ENCODE data around the gene OLFM1. TPM values are rescaled to one million over a fixed set of nuclear protein-coding genes. Genes with fewer than 3 reads are reported as not detected.

OLFM1 gene
- total and polyA plus RNA-seq, 9 of the 15 experiments (the other 6 are each of a cell fraction or from before 2014, with no cell fraction given), result not detected

DNA sequence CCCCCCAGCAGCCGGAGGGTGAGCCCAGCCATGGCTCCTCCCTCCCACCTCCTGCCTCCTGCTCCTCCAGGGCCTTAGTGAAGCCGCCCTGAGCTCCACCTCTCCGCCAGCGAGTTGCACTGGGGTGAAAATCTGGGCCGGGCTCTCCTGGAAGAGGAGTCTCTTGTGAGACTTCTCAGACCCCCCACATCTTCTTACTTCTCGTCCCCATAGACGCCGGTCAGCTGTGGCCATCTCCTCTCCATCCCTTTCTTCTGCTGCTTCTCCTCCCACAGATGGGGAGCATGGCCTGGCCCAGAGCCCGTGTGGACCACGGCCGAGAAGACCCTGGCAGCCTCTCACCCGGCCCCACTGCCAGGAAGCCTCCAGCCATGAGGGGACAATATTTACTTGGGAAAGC is 17.3 kb downstream of the OLFM1 start:
- POLR2A ChIA-PET, result no interaction called here
- Histone ChIP-seq H3K4me2 (ENCODE audit: insufficient read depth, low read length) (no peak overlapping the region), H3K9me3 (replicated peaks; ENCODE audit: control insufficient read depth, insufficient read depth, low read depth, low read length) (no peaks in the 10 kb centered on the region), H3K27ac (ENCODE audit: extremely low read depth, low read depth, low read length) (no peak overlapping the region), H3K27me3 (ENCODE audit: control insufficient read depth in 2 of 2, insufficient read depth in 2 of 2, low read length in 2 of 2) (peaks cover 15 to 90% of the 10 kb centered on the region in 2 experiments), H3K9me1 (ENCODE audit: control insufficient read depth, insufficient read depth, low read length) (no peaks in the 10 kb centered on the region), H3K9ac (ENCODE audit: insufficient read depth in 1 of 2, low read depth in 2 of 2, low read length in 2 of 2) (no peak overlapping the region), H3K4me3 (no peak overlapping the region), H3K36me3 (ENCODE audit: control insufficient read depth, insufficient read depth, low read length) (no peaks in the 10 kb centered on the region), H2AFZ (ENCODE audit: low read depth, low read length) (no peak overlapping the region), H3K79me2 (ENCODE audit: control insufficient read depth, insufficient read depth, low read length) (no peaks in the 10 kb centered on the region), H4K20me1 (replicated peaks; ENCODE audit: control insufficient read depth, insufficient read depth, low read length) (no peaks in the 10 kb centered on the region; the same call in 1 of the 2 replicates), H3K4me1 (replicated peaks in 1 of 2; ENCODE audit: control insufficient read depth in 2 of 2, insufficient read depth in 2 of 2, low read length in 2 of 2) (no peaks in the 10 kb centered on the region)
- no peak for FAIRE-seq
- TF ChIP-seq ZNF586 (CRISPR knock-in tag; conservative IDR thresholded peaks at IDR 0.05) (no peak), ZNF239 (CRISPR knock-in tag; IDR thresholded peaks at IDR 0.05) (no peak)
- CTCF ChIA-PET (ENCODE audit: low intra/inter-chr PET ratio), result no interaction called here
- ATAC-seq, result no peak
- WGBS (ENCODE audit: insufficient coverage, low coverage, missing lambda C conversion rate), result 0% methylated on average over 11 of the region's 12 CpGs
- intact Hi-C loops (cut with micrococcal nuclease), result no loop called here
- no peak for DNase-seq (ENCODE audit: extremely low read depth in 1 of 4, low spot score in 3 of 4)
- no TSS peak for BruUV-seq (replicated peaks)
- in situ Hi-C loops (cut with MboI), result no loop called here

DNA sequence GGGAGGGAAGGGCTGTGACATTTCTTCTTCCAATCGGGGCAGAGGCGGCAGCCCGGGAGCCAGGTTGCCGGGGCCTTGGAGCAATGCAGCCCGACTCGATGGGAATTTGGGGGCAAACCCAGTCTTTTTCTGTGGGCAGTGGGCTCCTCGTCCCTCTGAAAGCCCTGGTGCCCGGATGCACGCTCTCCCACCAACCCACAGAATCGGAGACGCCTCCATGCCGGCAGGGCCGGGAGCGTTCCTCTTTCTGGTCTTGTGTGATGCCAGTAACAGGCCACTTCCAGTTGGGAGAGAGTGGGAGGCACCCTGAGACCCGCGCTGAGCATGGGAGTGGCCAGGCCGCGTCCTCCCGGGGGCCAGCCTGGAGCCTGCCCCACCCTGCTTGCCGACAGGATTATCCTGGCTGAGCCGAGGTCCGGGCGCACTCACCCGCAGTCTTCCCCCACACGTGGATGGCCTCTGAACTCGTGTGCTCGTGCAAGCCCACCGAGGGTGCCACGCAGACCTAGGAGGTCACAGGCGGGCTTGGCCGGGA is 17.8 kb downstream of the OLFM1 start:
- ATAC-seq (no peak), DNase-seq (ENCODE audit: extremely low read depth in 1 of 4, low spot score in 3 of 4) (no peak), FAIRE-seq (no peak)
- TF ChIP-seq SRF (CRISPR knock-in tag; IDR thresholded peaks at IDR 0.05), result no peak
- intact Hi-C loops (cut with micrococcal nuclease), result no loop called here
- ChIA-PET POLR2A (no interaction called here), CTCF (ENCODE audit: low intra/inter-chr PET ratio) (no interaction called here)
- Histone ChIP-seq H3K79me2 (ENCODE audit: control insufficient read depth, insufficient read depth, low read length) (no peaks in the 10 kb centered on the region), H4K20me1 (replicated peaks; ENCODE audit: control insufficient read depth, insufficient read depth, low read length) (no peaks in the 10 kb centered on the region; the same call in 1 of the 2 replicates), H3K27me3 (ENCODE audit: control insufficient read depth in 2 of 2, insufficient read depth in 2 of 2, low read length in 2 of 2) (peaks cover 18 to 93% of the 10 kb centered on the region in 2 experiments), H3K4me2 (ENCODE audit: insufficient read depth, low read length) (no peak overlapping the region), H2AFZ (ENCODE audit: low read depth, low read length) (no peak overlapping the region), H3K4me3 (no peak overlapping the region), H3K4me1 (replicated peaks in 1 of 2; ENCODE audit: control insufficient read depth in 2 of 2, insufficient read depth in 2 of 2, low read length in 2 of 2) (no peaks in the 10 kb centered on the region), H3K36me3 (ENCODE audit: control insufficient read depth, insufficient read depth, low read length) (no peaks in the 10 kb centered on the region), H3K9me3 (replicated peaks; ENCODE audit: control insufficient read depth, insufficient read depth, low read depth, low read length) (no peaks in the 10 kb centered on the region), H3K27ac (ENCODE audit: extremely low read depth, low read depth, low read length) (no peak overlapping the region), H3K9me1 (ENCODE audit: control insufficient read depth, insufficient read depth, low read length) (no peaks in the 10 kb centered on the region), H3K9ac (ENCODE audit: insufficient read depth in 1 of 2, low read depth in 2 of 2, low read length in 2 of 2) (no peak overlapping the region)
- BruUV-seq (replicated peaks), result no TSS peak
- in situ Hi-C loops (cut with MboI), result no loop called here
- WGBS (ENCODE audit: insufficient coverage, low coverage, missing lambda C conversion rate), result 2% methylated on average over 23 of the region's 31 CpGs

All from K562 (cell line).